ENCODE data around the gene TNFAIP8.

TNFAIP8 gene

DNA sequence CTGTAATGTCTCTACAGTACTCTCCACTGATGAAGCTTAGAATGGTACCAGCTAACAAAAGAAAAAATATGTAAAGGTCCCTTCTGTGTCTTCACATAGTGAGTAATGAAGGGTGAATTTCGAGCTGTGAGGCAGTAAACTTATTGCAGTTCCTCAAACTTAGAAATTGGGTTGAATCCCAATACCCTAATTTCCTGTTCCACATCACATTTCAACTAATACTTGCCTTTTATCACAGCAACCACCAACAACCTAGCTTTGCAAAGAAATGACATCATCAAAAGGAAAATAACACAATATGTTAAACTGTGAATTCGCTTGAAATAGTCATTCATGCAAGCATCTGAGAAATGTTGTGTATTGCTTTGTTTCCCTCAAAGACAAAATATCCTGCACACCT is 9.4 kb upstream of the TNFAIP8 start:
- DNase-seq (ENCODE audit: low read depth, low spot score): no peak

DNA sequence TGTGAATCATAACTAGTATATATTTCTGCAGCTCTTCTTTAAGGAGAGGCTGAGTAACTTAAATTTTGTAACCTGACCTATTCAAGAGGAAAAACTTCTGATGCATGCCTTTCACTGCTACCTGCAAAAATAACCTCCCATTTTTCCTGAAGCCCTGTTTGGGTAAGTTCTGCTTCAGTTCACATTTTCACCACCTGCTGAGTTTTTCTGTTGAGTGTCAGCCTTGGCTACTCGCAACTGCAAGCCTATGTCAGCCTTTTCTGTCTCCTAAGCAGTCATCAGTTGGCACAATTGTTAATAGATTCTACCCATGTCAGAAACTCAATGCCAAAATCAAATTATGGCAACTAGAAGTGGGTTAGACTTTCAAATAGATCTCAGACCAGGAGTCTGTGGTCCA is 8.2 kb upstream of the TNFAIP8 start:
- DNase-seq (ENCODE audit: low read depth, low spot score): no peak

DNA sequence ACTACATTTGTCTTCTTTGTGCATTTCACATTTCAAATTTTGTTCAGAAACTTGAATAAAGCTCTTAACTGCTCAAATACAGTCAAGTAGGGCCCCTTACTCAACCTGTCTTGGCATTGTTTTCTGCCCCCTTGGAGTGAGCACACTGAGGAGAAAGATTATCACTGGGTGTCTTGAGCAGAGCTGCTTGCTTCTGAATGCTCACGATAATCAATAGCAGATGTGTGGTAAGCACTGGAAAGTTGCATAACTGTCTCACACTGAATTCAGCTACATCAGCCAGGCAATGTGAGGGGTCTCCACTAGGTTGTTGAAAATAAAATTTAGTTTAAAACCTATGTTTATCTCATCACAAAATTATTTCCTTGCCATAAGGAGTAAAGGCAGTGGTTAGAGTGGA is 7.8 kb upstream of the TNFAIP8 start:
- no peak for DNase-seq (ENCODE audit: low read depth, low spot score)

DNA sequence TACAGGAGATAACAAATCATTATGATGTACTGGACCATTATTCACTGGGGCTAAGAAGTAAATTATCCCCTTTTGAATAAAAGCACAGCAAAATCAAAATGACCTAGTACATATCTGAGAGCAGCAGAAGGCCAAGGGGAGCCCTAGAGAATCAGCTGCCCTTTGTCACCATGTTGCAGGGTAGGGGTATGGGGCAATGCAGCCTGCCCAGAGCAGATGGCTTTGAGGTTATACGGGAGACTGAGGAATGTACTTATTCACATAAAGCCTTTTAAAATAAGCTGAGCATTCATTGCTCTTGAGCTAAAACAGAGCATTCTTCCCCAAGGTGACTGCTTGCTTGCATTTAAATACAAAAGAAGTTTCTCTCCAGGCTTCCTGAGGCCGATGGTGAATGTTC is 2.6 kb upstream of the TNFAIP8 start:
- DNase-seq (ENCODE audit: low read depth, low spot score): no peak

DNA sequence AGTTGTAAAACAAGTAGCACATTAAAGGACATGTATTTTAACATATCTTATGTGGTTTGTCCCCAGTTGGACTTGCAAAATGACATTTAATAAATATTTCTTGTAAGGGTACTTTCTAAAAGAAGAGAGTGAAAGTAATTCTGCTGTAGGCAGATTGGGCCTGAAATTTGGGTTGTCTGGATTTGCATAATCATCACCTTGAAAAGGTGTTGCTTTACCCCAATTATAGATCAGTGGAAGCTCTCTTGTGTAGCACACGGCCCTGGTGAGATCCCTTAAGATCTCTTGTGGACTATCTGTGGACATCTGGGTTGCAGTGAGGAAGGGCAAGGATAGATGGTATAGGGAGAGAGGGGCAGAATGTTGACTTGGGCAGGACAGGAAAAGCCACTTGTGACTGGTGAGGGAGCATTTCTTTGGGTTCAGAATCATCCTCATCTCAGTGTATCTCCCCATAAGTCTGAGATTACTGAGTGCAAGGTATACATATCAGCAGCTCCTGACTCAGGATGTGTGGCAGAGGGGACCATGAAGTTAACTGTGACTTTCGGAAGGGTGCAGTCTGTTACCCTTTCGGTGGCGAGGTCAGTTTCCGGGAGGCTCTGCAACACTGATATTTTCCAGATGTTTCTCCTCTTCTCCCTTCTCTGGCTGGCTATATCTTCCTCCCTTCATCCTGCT is 2.0 kb upstream of the TNFAIP8 start:
- no peak for DNase-seq (ENCODE audit: low read depth, low spot score)

DNA sequence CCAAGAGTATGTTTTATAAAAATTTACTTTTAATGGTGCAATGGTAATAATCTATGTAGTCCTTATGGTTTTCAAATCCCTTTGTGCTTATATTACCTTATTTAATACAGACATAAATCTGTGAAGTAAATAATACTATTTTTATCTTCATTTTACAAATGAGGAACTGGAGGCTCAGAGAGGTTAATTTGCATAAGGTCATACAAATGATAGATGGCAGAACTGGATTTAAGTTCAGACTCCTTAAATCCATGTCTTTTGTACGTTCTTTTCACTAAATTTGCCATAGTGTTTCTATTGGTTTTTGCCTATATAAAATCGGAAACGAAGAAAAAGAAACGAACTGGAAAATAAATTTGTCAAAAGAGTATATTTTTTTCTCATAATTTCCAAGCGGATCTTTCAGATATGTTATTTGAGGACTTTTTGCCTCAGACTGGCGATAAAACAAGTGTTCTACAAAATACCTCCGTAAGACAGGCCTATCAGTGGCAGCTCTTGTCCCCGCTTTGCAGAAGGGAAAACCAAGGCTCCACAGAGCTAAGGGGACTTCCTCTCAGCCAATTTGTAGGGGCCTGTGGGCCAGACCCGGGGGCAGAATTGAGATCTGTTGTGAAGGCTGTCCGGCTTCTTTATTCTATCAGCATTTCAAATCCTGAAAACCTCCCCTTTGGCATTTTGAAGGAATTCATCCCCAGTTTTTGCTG is 1.1 kb upstream of the TNFAIP8 start:
- DNase-seq (ENCODE audit: low read depth, low spot score): no peak

DNA sequence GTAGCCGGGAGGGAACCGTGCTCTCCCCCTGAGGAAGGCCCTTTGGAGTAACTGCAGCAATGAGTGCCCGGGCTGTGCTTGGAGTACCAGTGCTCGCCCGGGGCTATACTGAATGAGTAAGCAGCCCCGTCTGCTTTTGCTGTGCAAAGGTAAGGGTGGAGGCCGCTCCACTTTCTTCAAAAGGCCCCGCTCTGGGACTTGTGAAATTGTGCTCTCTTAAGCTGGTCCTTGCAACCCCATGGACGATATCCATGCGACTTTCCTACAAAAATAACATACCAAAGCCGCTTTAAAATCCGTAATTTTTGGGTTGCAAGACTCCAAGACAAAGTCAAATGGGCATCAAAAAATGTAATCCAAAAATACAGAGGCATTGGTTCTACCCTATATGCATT is 578 bp upstream of the TNFAIP8 start:
- DNase-seq (ENCODE audit: low read depth, low spot score): no peak

DNA sequence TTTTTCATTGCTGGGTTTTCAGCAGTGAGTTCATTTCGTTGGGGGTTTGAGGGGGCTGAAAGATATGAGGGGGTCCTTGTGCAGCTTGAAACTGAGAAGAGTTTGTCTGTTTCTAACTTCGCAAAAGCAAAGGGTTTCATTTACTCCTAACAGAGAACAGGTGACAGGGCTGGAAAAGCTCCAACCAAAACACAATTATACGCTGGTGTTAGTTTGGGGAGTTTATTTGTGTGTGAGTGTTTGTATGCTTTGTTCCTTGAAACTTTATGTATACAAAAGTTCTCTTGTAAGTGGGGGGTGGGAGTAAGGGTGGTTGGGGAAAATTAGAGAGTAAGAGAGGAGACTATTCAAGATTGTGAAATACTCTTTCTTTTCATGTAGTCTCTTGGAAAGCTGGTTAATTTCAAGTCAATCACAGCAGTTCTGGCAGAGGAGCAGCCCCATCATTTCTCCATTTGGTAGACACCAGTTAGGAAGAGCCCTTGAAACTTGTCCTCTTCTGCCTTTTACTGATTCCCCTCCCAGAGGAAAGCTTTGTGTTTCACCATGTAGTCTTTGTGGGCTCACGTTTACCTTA is 881 bp downstream of the TNFAIP8 start:
- DNase-seq (ENCODE audit: low read depth, low spot score): no peak

DNA sequence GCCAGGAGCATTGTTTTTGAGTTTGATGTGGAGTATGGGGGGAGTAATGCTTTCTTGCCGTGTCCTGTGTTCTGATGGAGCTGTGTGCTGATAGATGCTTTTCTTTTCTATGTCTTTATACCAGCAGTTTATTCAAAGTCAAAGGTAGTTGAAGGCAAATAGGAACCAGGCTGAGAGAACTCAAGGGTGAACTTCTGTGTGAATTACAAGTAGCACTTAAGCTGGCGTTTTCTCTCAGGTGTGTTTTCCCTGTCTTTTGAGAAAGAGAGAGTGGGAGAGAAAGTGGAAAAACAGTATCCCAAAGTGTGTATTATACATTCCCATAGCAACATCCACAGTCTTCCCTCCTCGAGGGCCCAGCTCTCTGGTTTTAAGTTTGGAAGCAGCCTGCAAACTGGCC is 1.5 kb downstream of the TNFAIP8 start:
- no peak for DNase-seq (ENCODE audit: low read depth, low spot score)

DNA sequence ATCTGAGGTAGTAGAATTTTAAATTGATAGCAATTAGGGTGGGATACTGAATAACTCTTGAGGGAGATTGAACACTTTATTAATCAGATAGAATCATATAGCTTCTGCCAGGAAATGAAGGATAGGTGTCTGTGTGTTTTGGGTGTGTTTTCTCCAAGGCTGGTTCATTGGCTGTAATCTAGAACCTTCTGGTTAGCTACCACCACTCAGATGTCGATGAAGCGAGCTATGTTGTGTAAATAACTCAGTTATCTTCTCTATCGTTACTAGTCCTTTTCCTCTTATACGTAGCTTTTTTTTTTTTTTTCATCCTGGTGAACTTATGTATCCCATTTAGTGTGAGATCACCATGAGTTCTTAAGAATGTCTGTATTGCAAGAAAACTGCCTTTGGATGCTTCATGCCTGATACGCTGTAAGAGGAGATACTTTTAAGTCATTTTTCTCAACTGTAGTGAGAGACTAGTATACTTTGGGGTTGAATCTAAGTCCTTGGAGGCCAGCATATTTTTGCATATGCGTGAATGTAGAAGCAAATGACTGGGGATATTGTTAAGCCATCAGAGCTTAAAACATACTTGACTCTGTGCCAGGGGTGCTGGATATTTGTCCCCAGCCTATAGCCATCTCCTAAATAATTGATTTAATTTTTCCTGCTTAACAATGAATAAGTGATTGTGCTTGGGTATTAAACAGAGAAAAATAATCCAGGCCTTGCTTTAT is 2.1 kb downstream of the TNFAIP8 start:
- DNase-seq (ENCODE audit: low read depth, low spot score): no peak

DNA sequence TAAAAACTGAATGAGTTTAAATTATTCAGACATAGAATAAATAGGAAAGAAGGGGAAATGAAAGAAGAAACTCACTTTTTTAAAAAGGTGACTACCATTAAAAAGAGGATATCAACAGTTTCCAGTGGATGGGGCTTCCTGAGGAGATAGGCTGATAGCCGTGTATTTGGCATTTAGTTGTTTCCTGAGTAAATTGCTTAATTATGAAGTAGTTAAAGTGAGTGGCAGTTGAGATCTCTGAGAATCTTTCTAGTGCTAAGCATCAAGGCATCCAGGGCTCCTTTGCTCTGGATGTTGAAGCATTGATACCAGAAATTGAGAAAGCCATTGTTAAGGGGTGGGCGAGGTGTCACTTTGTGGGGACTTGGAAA is 2.7 kb downstream of the TNFAIP8 start:
- no peak for DNase-seq (ENCODE audit: low read depth, low spot score)

DNA sequence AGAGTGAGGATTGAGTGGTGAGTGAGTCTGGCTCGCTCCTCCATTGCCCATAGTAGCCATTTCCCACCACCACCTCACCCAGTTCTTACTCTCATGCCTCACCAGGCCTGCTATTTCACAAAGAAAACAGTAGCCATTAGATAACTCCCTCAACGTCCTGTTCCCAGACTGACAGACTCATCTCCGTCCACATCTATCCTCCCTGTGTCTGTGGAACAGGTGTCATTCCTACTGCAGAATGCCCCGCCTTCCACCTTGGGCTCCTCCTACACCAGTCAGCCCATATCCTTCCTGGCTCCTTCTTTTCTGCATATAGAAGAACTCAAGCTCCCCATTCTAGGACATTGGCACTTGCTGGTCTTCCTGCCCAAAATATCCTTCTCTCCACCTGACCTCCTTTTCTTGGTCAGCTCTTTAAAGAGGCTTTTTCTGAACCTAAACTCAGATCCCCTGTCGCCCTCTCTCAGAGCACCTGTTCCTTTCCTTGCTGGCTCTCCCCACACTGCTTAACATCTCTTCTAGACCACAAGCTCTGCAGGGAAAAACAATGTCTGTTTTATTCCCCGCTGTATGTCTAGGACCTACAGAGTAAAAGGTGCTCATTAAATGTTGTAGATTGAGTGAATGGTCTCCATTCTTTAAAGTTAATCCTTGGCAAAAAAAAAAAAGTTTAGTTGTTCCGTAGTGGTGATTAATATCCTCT is 3.2 kb downstream of the TNFAIP8 start:
- no peak for DNase-seq (ENCODE audit: low read depth, low spot score)

DNA sequence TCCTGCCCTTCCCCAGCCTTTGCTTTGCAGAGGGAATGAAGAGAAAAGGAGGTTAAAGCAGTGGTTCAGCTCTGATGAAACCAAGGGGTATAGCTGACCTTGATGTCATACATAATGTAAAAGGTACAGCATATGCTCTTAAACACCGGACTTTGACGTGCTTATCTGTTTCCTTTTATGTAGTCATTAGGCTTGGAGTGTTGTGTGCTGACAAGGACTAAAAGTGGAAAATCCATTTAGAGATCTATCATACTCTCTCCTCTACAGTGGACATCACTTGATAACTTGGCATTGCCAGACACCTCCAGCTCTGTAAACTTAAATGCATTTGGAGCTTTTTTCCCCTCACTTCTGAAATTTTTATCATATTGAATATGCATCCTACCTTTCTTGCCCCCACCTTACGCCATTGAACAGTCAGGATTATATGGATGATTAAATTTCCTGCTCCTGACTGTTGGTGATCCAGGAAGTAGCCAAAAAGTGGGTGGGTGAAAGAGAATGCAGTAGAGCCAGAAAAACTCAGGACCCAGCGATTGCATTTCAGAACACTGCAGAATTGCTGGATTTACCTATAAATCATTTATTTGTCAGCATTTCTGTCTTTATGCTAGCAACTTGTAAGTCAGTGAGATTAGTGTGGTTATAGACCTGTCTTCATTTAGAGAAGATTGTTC is 4.1 kb downstream of the TNFAIP8 start:
- no peak for DNase-seq (ENCODE audit: low read depth, low spot score)

DNA sequence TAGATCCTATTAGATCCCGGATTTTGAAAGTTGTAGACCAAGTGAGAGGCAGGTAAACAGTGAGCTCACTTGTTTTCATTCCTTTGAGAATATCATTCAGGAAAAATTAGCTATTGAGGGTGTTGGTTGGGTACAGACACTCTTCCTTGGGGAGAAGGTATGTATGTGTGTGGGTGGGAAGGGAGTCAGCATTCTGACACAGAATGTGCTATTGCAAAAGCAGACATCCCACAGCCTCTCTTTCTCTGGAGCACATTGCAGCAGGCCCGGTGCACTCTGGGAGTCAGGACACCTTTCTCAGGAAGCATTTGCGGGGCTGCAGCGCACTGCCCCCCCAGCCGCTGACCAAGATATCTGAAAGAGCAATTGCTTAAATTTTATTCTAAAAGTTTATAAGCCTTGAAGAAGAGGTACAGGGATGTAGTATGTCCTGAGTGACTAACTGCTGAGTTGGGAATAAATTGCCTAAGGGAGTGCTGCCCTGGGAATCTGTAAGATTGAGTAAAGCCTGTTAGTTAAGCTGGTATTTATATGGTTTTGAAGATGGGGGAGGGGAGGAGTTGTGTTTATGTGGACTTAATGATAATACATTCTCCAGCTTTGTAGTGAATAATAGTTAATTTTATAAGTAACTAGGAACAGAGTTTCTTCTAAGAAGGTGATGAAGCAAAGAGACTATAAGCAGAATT is 5.2 kb downstream of the TNFAIP8 start:
- DNase-seq (ENCODE audit: low read depth, low spot score): no peak

DNA sequence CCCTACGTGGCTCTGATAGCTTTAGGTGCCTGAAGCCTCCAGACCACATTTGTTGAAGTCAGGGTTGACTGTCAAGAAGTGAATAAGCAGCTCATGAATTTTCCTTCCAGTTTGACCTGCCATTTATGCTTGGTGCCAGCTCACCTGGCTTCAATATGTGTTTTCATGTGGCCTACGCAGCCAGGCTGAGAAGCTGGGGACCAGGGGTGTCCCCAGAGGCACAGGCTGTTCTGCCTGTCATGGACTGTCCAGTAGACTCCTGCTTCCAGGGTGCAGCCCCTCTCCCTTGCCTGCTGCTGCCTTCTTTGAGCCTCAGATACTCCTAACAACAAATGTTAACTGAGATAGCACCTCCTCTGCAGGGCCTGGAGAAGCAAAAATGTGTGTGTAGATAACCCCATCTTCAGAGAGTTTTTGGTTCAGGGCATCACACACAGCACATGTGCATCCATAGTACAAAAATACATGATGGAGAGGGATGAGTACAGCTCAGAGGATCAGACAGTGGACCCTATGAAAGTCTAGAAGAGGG is 5.8 kb downstream of the TNFAIP8 start:
- DNase-seq (ENCODE audit: low read depth, low spot score): no peak

DNA sequence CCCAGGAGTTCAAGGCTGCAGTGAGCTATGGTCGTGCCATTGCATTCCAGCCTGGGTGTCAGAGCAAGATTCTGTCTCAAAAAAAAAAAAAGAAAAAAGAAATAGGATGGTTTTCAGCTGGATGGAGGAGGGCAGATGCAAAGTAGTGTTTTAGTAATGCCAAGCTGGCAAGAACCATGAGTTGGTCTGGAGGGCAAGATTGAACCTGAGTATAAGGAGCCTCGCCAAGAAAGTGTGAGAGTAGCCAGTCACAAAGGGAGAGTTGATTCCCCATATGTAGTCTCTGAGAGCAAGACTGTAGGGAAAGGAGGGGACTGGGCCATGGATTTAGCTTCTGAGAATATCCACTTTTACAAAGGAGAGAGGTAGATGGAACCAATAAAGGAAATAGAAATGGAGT is 6.9 kb downstream of the TNFAIP8 start:
- no peak for DNase-seq (ENCODE audit: low read depth, low spot score)

DNA sequence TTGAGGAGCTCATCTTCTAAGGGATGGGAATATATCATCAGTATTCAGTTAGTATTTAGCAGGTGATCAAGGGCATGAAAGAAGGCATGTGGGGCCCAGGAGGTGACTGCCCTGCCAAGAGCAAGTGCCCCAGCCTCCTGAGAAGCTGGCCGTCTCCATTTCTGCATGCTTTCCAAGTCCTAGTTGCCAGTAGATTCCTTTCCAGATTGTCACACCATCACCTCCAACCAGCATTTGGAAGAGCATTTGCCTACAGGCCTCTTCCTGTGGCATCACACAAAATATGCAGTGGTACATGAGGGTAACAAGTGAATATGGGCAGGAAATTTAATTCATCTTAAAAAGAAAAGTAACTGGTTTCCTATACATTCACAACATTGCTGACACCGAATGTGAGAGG is 7.5 kb downstream of the TNFAIP8 start:
- no peak for DNase-seq (ENCODE audit: low read depth, low spot score)

DNA sequence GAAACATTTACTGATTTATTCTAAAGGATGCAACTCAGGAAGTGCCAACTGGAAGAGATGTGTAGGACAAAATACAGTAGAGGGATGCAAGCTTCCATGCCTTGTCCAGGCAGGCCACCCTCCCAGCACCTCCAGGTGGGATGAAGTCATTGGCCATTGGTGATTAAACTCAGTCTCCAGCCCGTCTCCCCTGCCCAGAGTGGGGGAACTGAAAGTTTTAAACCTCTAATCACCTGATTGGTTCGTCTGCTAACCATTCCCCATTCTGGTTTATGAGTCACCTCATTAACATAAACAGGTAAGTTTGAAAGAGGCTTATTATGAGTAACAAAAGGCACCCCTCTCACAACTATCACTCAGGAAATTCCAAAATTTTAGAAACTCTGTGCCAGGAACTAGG is 8.1 kb downstream of the TNFAIP8 start:
- DNase-seq (ENCODE audit: low read depth, low spot score): no peak

DNA sequence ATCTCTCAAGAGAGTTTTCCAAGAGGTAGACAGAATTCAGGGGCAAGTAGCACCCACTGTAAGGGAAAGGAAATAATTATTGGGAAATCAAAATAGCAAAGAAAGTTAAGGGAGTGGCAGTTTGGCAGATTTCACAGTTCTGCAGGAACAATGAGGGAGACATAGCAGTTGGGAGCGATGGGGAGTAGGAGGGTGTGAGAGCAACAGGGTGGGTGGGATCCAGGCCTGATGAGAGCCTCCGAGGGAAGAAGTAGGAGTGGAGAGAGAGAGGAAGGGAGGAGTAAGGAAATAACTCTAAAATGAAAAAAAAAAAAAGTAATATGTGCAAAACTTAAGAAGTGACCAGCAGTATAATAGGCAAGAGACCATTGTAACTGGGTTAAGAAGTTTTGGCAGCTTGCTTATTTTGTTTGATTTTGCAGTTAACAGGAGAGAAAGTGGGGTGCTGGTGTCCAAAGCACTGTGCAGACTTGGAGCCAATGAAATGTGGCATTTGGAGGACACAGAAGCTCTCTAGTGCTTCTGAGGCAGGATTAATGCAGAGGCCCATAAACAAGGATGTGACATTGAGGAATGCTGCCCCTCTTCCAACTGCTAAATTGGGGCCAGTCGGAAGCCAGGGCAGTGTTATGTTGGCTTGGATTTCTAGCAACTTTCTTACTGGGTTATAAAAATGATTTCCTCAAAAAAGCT is 10.2 kb downstream of the TNFAIP8 start:
- no peak for DNase-seq (ENCODE audit: low read depth, low spot score)

DNA sequence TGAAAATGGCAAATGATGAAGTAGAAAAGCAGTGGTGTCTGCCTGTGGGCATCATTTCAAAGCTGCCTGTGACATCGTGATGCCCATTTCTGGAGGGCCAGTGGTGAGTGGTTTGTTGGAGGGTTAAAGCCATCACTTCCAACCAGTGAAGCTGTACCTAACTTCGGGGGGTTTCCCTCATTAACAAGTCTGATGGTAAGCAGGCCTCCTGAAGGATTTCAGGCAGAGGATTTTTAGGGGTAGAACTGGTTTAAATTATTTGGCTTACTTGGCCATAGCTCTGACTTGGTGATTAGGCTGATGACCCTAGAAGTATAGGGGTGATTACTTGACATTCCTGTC is 10.7 kb downstream of the TNFAIP8 start:
- no peak for DNase-seq (ENCODE audit: low read depth, low spot score)

Data from activated CD4-positive, CD25-positive, alpha-beta regulatory T cell treated with anti-CD3 and anti-CD28 coated beads, Interleukin-2, amount 50 U/mL, for 16 hours (primary cell).